H1 (cell line): ENCODE measurements around the gene VEZT. TPM values are rescaled to one million over a fixed set of nuclear protein-coding genes. Genes with fewer than 3 reads are reported as not detected.

Source experiments
- CTCF ChIA-PET: fragments of 300-600 bp; sonication (Branson Sonifier 250); formaldehyde crosslinking; loops from one replicate; lab custom pipeline; 2021; ENCODE audit not compliant: partially characterized antibody; lab: Charles Lee
- POLR2A ChIA-PET: fragments of 300-600 bp; sonication (Branson Sonifier 250); formaldehyde crosslinking; loops from one replicate; lab custom pipeline; 2021; ENCODE audit warnings: inconsistent platforms; ENCODE audit not compliant: partially characterized antibody; lab: Charles Lee
- DNase-seq, 2 experiments: peaks; one replicate each; pipeline versions ENCODE4 v3.0.0 to v3.0.0-alpha.2; 2010 to 2022; ENCODE audit warnings: low spot score in 2 of 2, low read depth in 1 of 2, mixed read lengths in 1 of 2
- FAIRE-seq: peaks from 2 replicates; lab custom pipeline; 2011; peaks lifted over from hg19 to GRCh38; lab: Jason Lieb, UNC
- H2AFZ ChIP-seq: 2 replicates; pipeline ENCODE4 v1.8.1; 2012; ENCODE audit warnings: low read length, inconsistent platforms
- H2AK5ac ChIP-seq: 2 replicates; pipeline ENCODE4 v1.6.1; 2013; ENCODE audit warnings: low read depth, low read length
- H2BK120ac ChIP-seq: replicated peaks from 2 replicates; pipeline ENCODE3; 2013; ENCODE audit warnings: low read depth, low read length, inconsistent platforms
- H2BK12ac ChIP-seq: 2 replicates; pipeline ENCODE4 v1.6.1; 2013; ENCODE audit warnings: low read depth, low read length
- H2BK15ac ChIP-seq: 2 replicates; pipeline ENCODE4 v1.6.1; 2013; ENCODE audit warnings: low read length
- H2BK20ac ChIP-seq: 2 replicates; pipeline ENCODE4 v1.6.1; 2013; ENCODE audit warnings: low read length
- H2BK5ac ChIP-seq: 2 replicates; pipeline ENCODE4 v1.6.1; 2013; ENCODE audit warnings: low read depth, low read length
- H3K14ac ChIP-seq: 2 replicates; pipeline ENCODE4 v1.6.1; 2013; ENCODE audit warnings: inconsistent platforms; ENCODE audit not compliant: insufficient read length
- H3K18ac ChIP-seq: 2 replicates; pipeline ENCODE4 v1.6.1; 2013; ENCODE audit warnings: low read length; ENCODE audit errors: extremely low read depth
- H3K23ac ChIP-seq: 2 replicates; pipeline ENCODE4 v1.6.1; 2013; ENCODE audit warnings: inconsistent platforms; ENCODE audit not compliant: insufficient read length
- H3K23me2 ChIP-seq: 2 replicates; pipeline ENCODE4 v1.6.1; 2013; ENCODE audit warnings: low read depth, low read length
- H3K27ac ChIP-seq: 2 replicates; pipeline ENCODE4 v1.6.1; 2011; ENCODE audit warnings: low read depth, low read length, inconsistent platforms
- H3K27me3 ChIP-seq, 4 experiments: replicated peaks in 1 of 4; 1 replicate in 1 of 4; 2 replicates in 3 of 4; pipeline versions ENCODE4 v1.6.1 to v1.8.1; 2011 to 2013; ENCODE audit warnings: low read length in 3 of 4, mild to moderate bottlenecking in 3 of 4, inconsistent platforms in 2 of 4, mixed read lengths in 2 of 4, moderate library complexity in 1 of 4; ENCODE audit not compliant: control insufficient read depth in 3 of 4, insufficient read depth in 3 of 4; ENCODE audit errors: extremely low read depth in 1 of 4
- H3K36me3 ChIP-seq, 4 experiments: 2 replicates each; pipeline versions ENCODE4 v1.6.1 to v1.8.1; 2011 to 2013; ENCODE audit warnings: mild to moderate bottlenecking in 4 of 4, low read length in 3 of 4, moderate library complexity in 2 of 4, control low read depth in 1 of 4, inconsistent platforms in 1 of 4; ENCODE audit not compliant: insufficient read depth in 4 of 4, control insufficient read depth in 2 of 4
- H3K4ac ChIP-seq: replicated peaks from 2 replicates; pipeline ENCODE3; 2013; ENCODE audit warnings: low read length, low read depth, mixed read lengths, inconsistent platforms; ENCODE audit not compliant: insufficient read length
- H3K4me1 ChIP-seq, 4 experiments: replicated peaks in 1 of 4; 1 replicate in 1 of 4; 2 replicates in 3 of 4; pipeline versions ENCODE4 v1.6.1 to v1.8.1; 2011 to 2013; ENCODE audit warnings: low read length in 3 of 4, inconsistent platforms in 2 of 4, mixed read lengths in 1 of 4; ENCODE audit not compliant: insufficient read depth in 4 of 4, control insufficient read depth in 3 of 4
- H3K4me2 ChIP-seq, 2 experiments: 2 replicates each; pipeline versions ENCODE4 v1.6.1 to v1.8.1; 2011 to 2013; ENCODE audit warnings: low read depth in 2 of 2, low read length in 2 of 2, control low read depth in 1 of 2, inconsistent platforms in 1 of 2, mild to moderate bottlenecking in 1 of 2; ENCODE audit not compliant: insufficient read depth in 1 of 2
- H3K4me3 ChIP-seq, 4 experiments: fragments of 200-600, 300-600 bp in 1 of 4; sonication (generic), shearing (Covaris generic), sonication (Bioruptor Twin) in 1 of 4; 2 replicates each; pipeline versions ENCODE4 v1.5.1 to v1.8.1; 2011 to 2016; ENCODE audit warnings: low read length in 4 of 4, low read depth in 3 of 4, control low read depth in 2 of 4, inconsistent platforms in 2 of 4, mild to moderate bottlenecking in 2 of 4, mixed read lengths in 1 of 4, moderate library complexity in 1 of 4; ENCODE audit not compliant: insufficient read depth in 2 of 4; ENCODE audit errors: extremely low read depth in 1 of 4
- H3K56ac ChIP-seq: replicated peaks from 2 replicates; pipeline ENCODE3; 2013; ENCODE audit warnings: low read depth, mild to moderate bottlenecking, mixed read lengths, low read length, inconsistent platforms; ENCODE audit not compliant: insufficient read length
- H3K79me1 ChIP-seq: 2 replicates; pipeline ENCODE4 v1.6.1; 2013; ENCODE audit warnings: low read depth, low read length, control low read depth
- H3K79me2 ChIP-seq, 2 experiments: 2 replicates each; pipeline versions ENCODE4 v1.6.1 to v1.8.1; 2012 to 2013; ENCODE audit warnings: low read length in 2 of 2, mild to moderate bottlenecking in 2 of 2, inconsistent platforms in 1 of 2; ENCODE audit not compliant: insufficient read depth in 2 of 2, control insufficient read depth in 1 of 2
- H3K9ac ChIP-seq, 4 experiments: replicated peaks in 1 of 4; 1 replicate in 1 of 4; 2 replicates in 3 of 4; pipeline versions ENCODE4 v1.6.1 to v1.8.1; 2011 to 2013; ENCODE audit warnings: low read depth in 3 of 4, low read length in 3 of 4, control low read depth in 2 of 4, mild to moderate bottlenecking in 2 of 4, moderate library complexity in 2 of 4, inconsistent platforms in 1 of 4; ENCODE audit errors: extremely low read depth in 1 of 4
- H3K9me3 ChIP-seq, 2 experiments: 2 replicates each; pipeline versions ENCODE4 v1.6.1 to v1.8.1; 2012 to 2013; ENCODE audit warnings: mild to moderate bottlenecking in 2 of 2, moderate library complexity in 2 of 2, control low read depth in 1 of 2, inconsistent platforms in 1 of 2, low read depth in 1 of 2, low read length in 1 of 2, mixed read lengths in 1 of 2; ENCODE audit not compliant: insufficient read depth in 2 of 2
- H4K20me1 ChIP-seq, 2 experiments: replicated peaks in 1 of 2; 2 replicates each; pipeline versions ENCODE3 to v1.8.1; 2011 to 2013; ENCODE audit warnings: inconsistent platforms in 2 of 2, low read length in 2 of 2, mild to moderate bottlenecking in 1 of 2; ENCODE audit not compliant: insufficient read depth in 2 of 2, control insufficient read depth in 1 of 2
- H4K5ac ChIP-seq: 2 replicates; pipeline ENCODE4 v1.6.1; 2013; ENCODE audit warnings: low read length, low read depth, mixed read lengths, inconsistent platforms; ENCODE audit not compliant: insufficient read length
- H4K8ac ChIP-seq: 2 replicates; pipeline ENCODE4 v1.8.0; 2013; ENCODE audit warnings: mild to moderate bottlenecking, moderate library complexity, low read length, inconsistent platforms; ENCODE audit not compliant: insufficient read depth; ENCODE audit errors: extremely low read depth
- H4K91ac ChIP-seq: replicated peaks from 2 replicates; pipeline ENCODE3; 2013; ENCODE audit warnings: low read length, mixed read lengths, inconsistent platforms; ENCODE audit not compliant: insufficient read length
- ASH2L ChIP-seq: fragments of 200-600, 300-600 bp; sonication (generic); IDR thresholded peaks from one replicate; pipeline ENCODE4 v1.7.1; 2017; ENCODE audit warnings: low read length
- BCL11A ChIP-seq, 2 experiments: IDR thresholded peaks; one replicate each; pipeline ENCODE4 v1.6.1; 2011; ENCODE audit warnings: low read depth in 2 of 2, low read length in 2 of 2, mild to moderate bottlenecking in 2 of 2
- CEBPB ChIP-seq: IDR thresholded peaks from 2 replicates; pipeline ENCODE4 v1.6.1; 2012; ENCODE audit warnings: low read depth, low read length
- CTBP2 ChIP-seq: IDR thresholded peaks from 2 replicates; pipeline ENCODE4 v1.7.0; 2011; ENCODE audit warnings: borderline replicate concordance, mild to moderate bottlenecking, moderate library complexity, mixed read lengths, low read length; ENCODE audit not compliant: insufficient read depth, insufficient read length
- KDM5A ChIP-seq: fragments of 200-600 bp; IDR thresholded peaks from 2 replicates; pipeline ENCODE4 v1.7.1; 2012; ENCODE audit warnings: mild to moderate bottlenecking, low read length, inconsistent platforms, mixed read lengths
- SAP30 ChIP-seq: fragments of 300-600 bp; sonication (generic); IDR thresholded peaks from 2 replicates; pipeline ENCODE4 v1.7.1; 2012; ENCODE audit warnings: low read length, moderate library complexity, mild to moderate bottlenecking, inconsistent platforms; ENCODE audit not compliant: insufficient read depth, insufficient replicate concordance
- SP1 ChIP-seq: IDR thresholded peaks from 2 replicates; pipeline ENCODE4 v1.6.1; 2011; ENCODE audit warnings: low read depth, low read length
- TAF1 ChIP-seq: IDR thresholded peaks from 2 replicates; pipeline ENCODE4 v1.6.1; 2011; ENCODE audit warnings: mild to moderate bottlenecking, low read depth, low read length
- WGBS, 2 experiments: shearing (Covaris generic) in 1 of 2; methylation state at CpG; one replicate each; pipeline versions ENCODE4 v1.1.6 to v1.1.7; 2013 to 2015; ENCODE audit warnings: low lambda C conversion rate in 2 of 2, mixed read lengths in 2 of 2, inconsistent platforms in 1 of 2, low coverage in 1 of 2, missing lambda C conversion rate in 1 of 2; ENCODE audit not compliant: insufficient replicate concordance in 2 of 2, insufficient coverage in 1 of 2, insufficient read length in 1 of 2; ENCODE audit errors: extremely low coverage in 1 of 2, missing lambda C conversion rate in 1 of 2; 5-methylcytosine and 5-hydroxymethylcytosine counted together
- polyA plus RNA-seq, 7 experiments: library from polyadenylated mRNA; depleted of rRNA in 3 of 7; stranded (reverse) in 5 of 7; unstranded in 2 of 7; fragments of >200 nt in 5 of 7; fragments of 200-250 nt in 2 of 7; gene quantifications; 1 replicate in 5 of 7; 2 replicates in 1 of 7; 4 replicates in 1 of 7; pipeline versions ENCODE4 v1.2.1 to v1.2.3, GENCODE V29; 2011 to 2013; ENCODE audit warnings: missing spikeins in 2 of 7, mixed read lengths in 2 of 7
- total RNA-seq: library from RNA; stranded (reverse); fragmentation: NEBNext Ultra II Directional; extraction: Animal tissue kit (Norgen Biotek cat#: 25700); gene quantifications from 2 replicates; pipeline ENCODE4 v1.2.1, GENCODE V29; 2021
- TF ChIP-seq, protein P1 (sequence below): IDR thresholded peaks from 2 replicates; pipeline ENCODE4 v1.6.1; 2012; ENCODE audit warnings: low read length, inconsistent platforms
- TF ChIP-seq, protein P2 (sequence below), 3 experiments: IDR thresholded peaks; 1 replicate in 2 of 3; 2 replicates in 1 of 3; pipeline versions ENCODE4 v1.5.1 to v1.6.1; 2011; ENCODE audit warnings: low read length in 3 of 3, mild to moderate bottlenecking in 3 of 3, inconsistent platforms in 2 of 3, low read depth in 1 of 3, moderate library complexity in 1 of 3; ENCODE audit not compliant: insufficient read depth in 1 of 3; ENCODE audit errors: control extremely low read depth in 1 of 3

Gene VEZT
- total and polyA plus RNA-seq, 2 of the 8 experiments (the other 6 are each of a cell fraction or from before 2014, with no cell fraction given), result 44.0 to 56.1 TPM

- Histone ChIP-seq H3K27me3 (no peaks in the 10 kb centered on the region), H3K56ac (no peak overlapping the region), H3K9me3 (no peaks in the 10 kb centered on the region), H4K8ac (no peak overlapping the region), H3K23me2 (no peaks in the 10 kb centered on the region), H3K18ac (no peak overlapping the region), H2BK120ac (no peak overlapping the region), H4K20me1 (no peaks in the 10 kb centered on the region), H2BK15ac (no peak overlapping the region), H3K4me1 (no peaks in the 10 kb centered on the region), H2BK20ac (no peak overlapping the region), H2AK5ac (no peak overlapping the region), H4K91ac (no peak overlapping the region), H3K36me3 (peaks cover 0 to 22% (median 5%) of the 10 kb centered on the region in 4 experiments; a peak in 3 of 8 replicates), H3K27ac (no peak overlapping the region), H2BK12ac (no peak overlapping the region), H2BK5ac (no peak overlapping the region), H3K4me2 (no peak overlapping the region), H3K4ac (no peak overlapping the region), H3K4me3 (no peak overlapping the region), H3K79me1 (no peaks in the 10 kb centered on the region), H3K14ac (no peak overlapping the region), H3K79me2 (peaks cover 0 to 2% of the 10 kb centered on the region in 2 experiments; a peak in 1 of 4 replicates), H4K5ac (no peak overlapping the region), H3K23ac (no peak overlapping the region), H3K9ac (no peak overlapping the region), H2AFZ (no peak overlapping the region)
- FAIRE-seq (no peak), DNase-seq (no peak)
- POLR2A ChIA-PET, result no interaction called here
- 93% methylated on average over 2 of the region's 2 CpGs; no CpG with 5 or more reads in 1 of the 2 experiments for WGBS, 2 experiments
- CTCF ChIA-PET, result interaction anchor here (1.4 kb wide), 1 partner anchor 21 kb away, joined by 6 read pairs; no protein-coding TSS in a partner anchor
- TF ChIP-seq, protein P1, sequence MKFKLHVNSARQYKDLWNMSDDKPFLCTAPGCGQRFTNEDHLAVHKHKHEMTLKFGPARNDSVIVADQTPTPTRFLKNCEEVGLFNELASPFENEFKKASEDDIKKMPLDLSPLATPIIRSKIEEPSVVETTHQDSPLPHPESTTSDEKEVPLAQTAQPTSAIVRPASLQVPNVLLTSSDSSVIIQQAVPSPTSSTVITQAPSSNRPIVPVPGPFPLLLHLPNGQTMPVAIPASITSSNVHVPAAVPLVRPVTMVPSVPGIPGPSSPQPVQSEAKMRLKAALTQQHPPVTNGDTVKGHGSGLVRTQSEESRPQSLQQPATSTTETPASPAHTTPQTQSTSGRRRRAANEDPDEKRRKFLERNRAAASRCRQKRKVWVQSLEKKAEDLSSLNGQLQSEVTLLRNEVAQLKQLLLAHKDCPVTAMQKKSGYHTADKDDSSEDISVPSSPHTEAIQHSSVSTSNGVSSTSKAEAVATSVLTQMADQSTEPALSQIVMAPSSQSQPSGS, result no peak
- TF ChIP-seq ASH2L (no peak), SP1 (no peak), KDM5A (no peak), BCL11A (IDR thresholded peaks at IDR 0.05; ENCODE audit: low read depth in 2 of 2, low read length in 2 of 2) (no peak), TAF1 (no peak), SAP30 (no peak), CTBP2 (no peak), CEBPB (no peak)
- TF ChIP-seq, protein P2, sequence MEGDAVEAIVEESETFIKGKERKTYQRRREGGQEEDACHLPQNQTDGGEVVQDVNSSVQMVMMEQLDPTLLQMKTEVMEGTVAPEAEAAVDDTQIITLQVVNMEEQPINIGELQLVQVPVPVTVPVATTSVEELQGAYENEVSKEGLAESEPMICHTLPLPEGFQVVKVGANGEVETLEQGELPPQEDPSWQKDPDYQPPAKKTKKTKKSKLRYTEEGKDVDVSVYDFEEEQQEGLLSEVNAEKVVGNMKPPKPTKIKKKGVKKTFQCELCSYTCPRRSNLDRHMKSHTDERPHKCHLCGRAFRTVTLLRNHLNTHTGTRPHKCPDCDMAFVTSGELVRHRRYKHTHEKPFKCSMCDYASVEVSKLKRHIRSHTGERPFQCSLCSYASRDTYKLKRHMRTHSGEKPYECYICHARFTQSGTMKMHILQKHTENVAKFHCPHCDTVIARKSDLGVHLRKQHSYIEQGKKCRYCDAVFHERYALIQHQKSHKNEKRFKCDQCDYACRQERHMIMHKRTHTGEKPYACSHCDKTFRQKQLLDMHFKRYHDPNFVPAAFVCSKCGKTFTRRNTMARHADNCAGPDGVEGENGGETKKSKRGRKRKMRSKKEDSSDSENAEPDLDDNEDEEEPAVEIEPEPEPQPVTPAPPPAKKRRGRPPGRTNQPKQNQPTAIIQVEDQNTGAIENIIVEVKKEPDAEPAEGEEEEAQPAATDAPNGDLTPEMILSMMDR (IDR thresholded peaks at IDR 0.05; ENCODE audit: control extremely low read depth in 1 of 3, insufficient read depth in 1 of 3, low read depth in 1 of 3, low read length in 3 of 3), result no peak
These were observed 48.9 kb upstream of the VEZT start for GRCh38 chr12:95168746-95169145.
